K562 (cell line): ENCODE results near the gene ERP29.

ENCODE experiments used
- AFF4 ChIP-seq: sonication (generic); formaldehyde crosslinking; IDR thresholded peaks from 2 replicates; pipeline ENCODE4 v1.8.0; 2023; ENCODE audit warnings: mild to moderate bottlenecking, missing genetic modification reagents
- CHD4 ChIP-seq: fragments of 200-600 bp; sonication (generic); IDR thresholded peaks from 3 replicates; pipeline ENCODE4 v1.6.1; 2012; ENCODE audit warnings: low read depth, mild to moderate bottlenecking, mixed read lengths, low read length, inconsistent platforms; ENCODE audit not compliant: insufficient read depth, insufficient replicate concordance, poor library complexity, severe bottlenecking
- E2F4 ChIP-seq: sonication (generic); formaldehyde crosslinking; IDR thresholded peaks from 2 replicates; pipeline ENCODE4 v1.8.0; 2022; ENCODE audit warnings: mild to moderate bottlenecking, low read depth, missing genetic modification reagents
- ETS1 ChIP-seq: conservative IDR thresholded peaks from 2 replicates; pipeline ENCODE4 v1.6.1; 2011; ENCODE audit warnings: low read depth, mild to moderate bottlenecking, low read length; ENCODE audit not compliant: control insufficient read depth
- HDGF ChIP-seq: fragments of 450-650 bp; IDR thresholded peaks from 2 replicates; pipeline ENCODE4 v1.6.1; 2016
- KLF1 ChIP-seq: fragments of 450-650 bp; IDR thresholded peaks from 2 replicates; pipeline ENCODE4 v1.6.1; 2016; ENCODE audit warnings: missing genetic modification characterization, missing compliant biosample characterization
- RAD21 ChIP-seq, 2 experiments: fragments of 250-450 bp in 1 of 2; fragments of 450-650 bp in 1 of 2; sonication (Bioruptor Pico) in 1 of 2; formaldehyde crosslinking in 1 of 2; IDR thresholded peaks in 1 of 2; conservative IDR thresholded peaks in 1 of 2; 2 replicates each; pipeline versions ENCODE4 v1.4.0 to v1.8.0; 2020 to 2022; ENCODE audit warnings: mild to moderate bottlenecking in 2 of 2, moderate library complexity in 1 of 2
- SIRT6 ChIP-seq: IDR thresholded peaks from one replicate; pipeline ENCODE4 v1.6.1; 2012; ENCODE audit warnings: low read depth, mild to moderate bottlenecking, control low read depth, inconsistent platforms, low read length, moderate library complexity
- SPI1 ChIP-seq: IDR thresholded peaks from 2 replicates; pipeline ENCODE4 v1.6.1; 2011; ENCODE audit warnings: low read depth, low read length, control low read depth, borderline replicate concordance
- ZNF174 ChIP-seq: fragments of 250-450 bp; sonication (Bioruptor Pico); IDR thresholded peaks from 2 replicates; pipeline ENCODE4 v1.4.0; 2020; ENCODE audit warnings: mild to moderate bottlenecking
- ZNF232 ChIP-seq: sonication (generic); formaldehyde crosslinking; IDR thresholded peaks from 2 replicates; pipeline ENCODE4 v1.8.0; 2022; ENCODE audit warnings: mild to moderate bottlenecking, missing genetic modification reagents
- ZNF24 ChIP-seq: fragments of 450-650 bp; IDR thresholded peaks from 2 replicates; pipeline ENCODE4 v1.6.1; 2016
- ZNF583 ChIP-seq: fragments of 250-450 bp; sonication (Bioruptor Pico); IDR thresholded peaks from 2 replicates; pipeline ENCODE4 v1.4.0; 2020

DNA sequence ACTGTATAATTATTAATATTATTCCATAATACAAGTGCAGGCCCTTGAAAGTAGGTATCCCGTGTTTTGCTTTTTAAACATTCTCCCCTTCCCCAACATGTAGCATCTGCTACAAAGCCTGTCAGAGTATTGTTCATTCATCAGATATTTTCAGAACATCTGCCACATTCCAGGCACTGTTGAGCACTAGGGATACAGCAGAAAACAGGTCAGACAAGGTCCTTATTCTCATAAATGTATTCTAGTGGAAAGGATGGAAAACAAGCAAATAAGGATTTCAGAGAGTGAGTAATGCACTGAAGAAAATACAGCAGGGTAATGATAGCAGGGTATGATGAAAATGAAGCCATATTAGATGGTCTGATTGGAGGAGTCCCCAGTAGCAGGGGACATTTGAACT lies 3.8 kb downstream of the ERP29 start:
- no peak for TF ChIP-seq ZNF232 (CRISPR knock-in tag)
- no peak for TF ChIP-seq HDGF
- no peak for TF ChIP-seq SPI1
- no peak for TF ChIP-seq ZNF24
- TF ChIP-seq CHD4 = no peak
- no peak for TF ChIP-seq SIRT6
- TF ChIP-seq E2F4 = no peak
- TF ChIP-seq AFF4 (CRISPR knock-in tag) = no peak
- no peak for TF ChIP-seq RAD21 (CRISPR knock-in tag; conservative IDR thresholded peaks at IDR 0.05 in 1 of 2, IDR thresholded peaks at IDR 0.05 in 1 of 2)
- no peak for TF ChIP-seq ETS1
- TF ChIP-seq ZNF583 (CRISPR knock-in tag) = no peak
- TF ChIP-seq ZNF174 = no peak
- TF ChIP-seq KLF1 = no peak
